PC-9 (cell line): ENCODE results near the gene ARHGEF12. TPM values are rescaled to one million over a fixed set of nuclear protein-coding genes. Genes with fewer than 3 reads are reported as not detected.

ENCODE experiments used
- BruUV-seq: library from RNA; stranded (reverse); fragments of 400-500 nt; replicated peaks from 2 replicates; lab custom pipeline; 2021; lab: Mats Ljungman, UMichigan
- CTCF ChIA-PET: fragments of 300-600 bp; sonication (Branson Sonifier 250); formaldehyde crosslinking; loops from one replicate; lab custom pipeline; 2022; ENCODE audit warnings: antibody characterized with exemption; lab: Charles Lee
- POLR2A ChIA-PET: fragments of 300-600 bp; sonication (Branson Sonifier 250); formaldehyde crosslinking; loops from one replicate; lab custom pipeline; 2022; ENCODE audit warnings: antibody characterized with exemption; ENCODE audit not compliant: unreplicated experiment; lab: Charles Lee
- DNase-seq, 2 experiments: peaks; one replicate each; pipeline versions ENCODE4 v3.0.0 to v3.0.0-alpha.2; 2015 to 2022; ENCODE audit warnings: mixed read lengths in 1 of 2
- H2AFZ ChIP-seq: fragments of 200-600 bp; sonication (generic); 2 replicates; pipeline ENCODE4 v1.8.1; 2017; ENCODE audit warnings: antibody characterized with exemption
- H3F3A ChIP-seq: fragments of 200-600 bp; sonication (generic); 2 replicates; pipeline ENCODE4 v1.8.1; 2017; ENCODE audit warnings: antibody characterized with exemption, mild to moderate bottlenecking, low read depth; ENCODE audit not compliant: insufficient read depth
- H3K27ac ChIP-seq: fragments of 200-600 bp; sonication (generic); 2 replicates; pipeline ENCODE4 v1.6.1; 2016; ENCODE audit warnings: mixed run types
- H3K27me3 ChIP-seq: fragments of 200-600 bp; sonication (generic); 2 replicates; pipeline ENCODE4 v1.6.1; 2016; ENCODE audit warnings: low read depth, mixed run types; ENCODE audit not compliant: insufficient read depth
- H3K36me3 ChIP-seq: fragments of 200-600 bp; sonication (generic); 2 replicates; pipeline ENCODE4 v1.6.1; 2016; ENCODE audit warnings: low read depth, mixed run types
- H3K4me1 ChIP-seq: fragments of 200-600 bp; sonication (generic); replicated peaks from 2 replicates; pipeline ENCODE4 v1.6.1; 2016; ENCODE audit warnings: mixed run types; ENCODE audit not compliant: insufficient read depth
- H3K4me2 ChIP-seq: fragments of 200-600 bp; sonication (generic); 2 replicates; pipeline ENCODE4 v1.6.1; 2017; ENCODE audit warnings: mixed run types
- H3K4me3 ChIP-seq: fragments of 200-600 bp; sonication (generic); 2 replicates; pipeline ENCODE4 v1.6.1; 2016; ENCODE audit warnings: mixed run types
- H3K79me2 ChIP-seq: fragments of 200-600 bp; sonication (generic); 2 replicates; pipeline ENCODE4 v1.6.1; 2017; ENCODE audit warnings: low read depth, mixed run types
- H3K9me2 ChIP-seq: fragments of 200-600 bp; sonication (generic); 2 replicates; pipeline ENCODE4 v1.8.1; 2017; ENCODE audit warnings: mild to moderate bottlenecking; ENCODE audit not compliant: insufficient read depth
- H3K9me3 ChIP-seq: fragments of 200-600 bp; sonication (generic); 2 replicates; pipeline ENCODE4 v1.8.1; 2016; ENCODE audit warnings: low read depth; ENCODE audit not compliant: insufficient read depth
- H4K20me1 ChIP-seq: fragments of 200-600 bp; sonication (generic); 2 replicates; pipeline ENCODE4 v1.8.1; 2017; ENCODE audit not compliant: insufficient read depth
- EZH2 ChIP-seq: fragments of 200-600 bp; sonication (generic); IDR thresholded peaks from 2 replicates; pipeline ENCODE4 v1.8.0; 2017; ENCODE audit warnings: antibody characterized with exemption, low read depth
- intact Hi-C: fragments of 100-400 bp; cut with micrococcal nuclease; formaldehyde crosslinking; loops from one replicate; pipeline ENCODE4 v1.10.0; 2022; ENCODE audit not compliant: unreplicated experiment
- total RNA-seq: library from RNA; stranded (reverse); gene quantifications from 2 replicates; pipeline ENCODE4 v1.2.3, GENCODE V29; 2021
- TF ChIP-seq, protein P1 (sequence below): fragments of 200-600 bp; sonication (generic); conservative IDR thresholded peaks from 2 replicates; pipeline ENCODE4 v1.6.1; 2017; ENCODE audit warnings: mixed run types, antibody characterized with exemption, mild to moderate bottlenecking, moderate library complexity

Gene ARHGEF12
- total RNA-seq, 1 experiment from 2014 or later: 76.5 TPM

DNA sequence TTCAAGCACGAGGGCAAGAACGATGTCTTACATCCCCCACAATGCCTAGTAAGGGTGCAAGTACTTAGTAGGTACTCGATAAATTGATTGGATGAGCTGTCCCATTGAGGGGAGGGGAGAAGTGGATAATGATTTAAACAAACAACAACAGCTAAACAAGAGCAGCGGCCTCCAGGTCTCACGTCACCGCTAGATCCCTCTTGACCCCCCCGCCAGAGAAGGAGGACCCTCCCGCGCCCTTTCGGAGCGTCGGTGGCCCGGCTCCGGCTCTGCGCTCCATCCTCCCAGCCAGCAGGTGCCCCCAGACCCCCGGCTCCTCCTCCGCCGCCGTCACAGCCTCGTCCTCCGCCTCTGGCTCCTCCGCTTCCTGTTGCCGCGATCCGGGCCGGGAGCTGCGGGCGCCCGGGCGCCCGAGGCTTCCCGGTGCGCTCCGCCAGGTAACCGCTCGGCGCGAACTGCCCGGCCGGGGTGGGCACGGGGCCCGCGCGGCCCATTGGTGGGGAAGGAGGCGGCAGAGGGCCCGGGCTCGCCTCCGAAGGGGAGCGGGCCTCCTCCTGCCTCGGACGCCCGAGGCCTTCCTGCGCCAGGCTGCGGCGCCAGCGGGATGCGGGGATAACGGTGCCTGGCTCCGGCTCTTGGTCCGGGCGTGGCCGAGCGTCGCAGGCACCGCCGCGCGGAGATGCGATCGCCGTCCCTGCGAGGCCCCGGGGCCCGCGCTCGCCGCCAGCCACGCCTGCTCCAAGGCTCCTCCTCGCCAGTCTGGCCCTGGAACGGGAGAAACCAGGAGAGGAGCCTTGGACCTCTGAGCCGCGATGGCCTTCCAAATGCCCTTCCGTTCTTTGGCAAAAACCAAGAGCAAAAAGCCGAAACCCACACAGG, 11.0 kb upstream of the ARHGEF12 start, which contains the start of gene TLCD5:
TLCD5 (plus strand) TSS at position 368 of the 879 bp plus-strand sequence. CDS start 2,143 bp downstream, outside the sequence.
- Histone ChIP-seq H3K36me3 (no peaks in the 10 kb centered on the region), H3K79me2 (no peaks in the 10 kb centered on the region), H2AFZ (peak within 1 kb of the TSS; percentile 82), H3K27me3 (no peaks in the 10 kb centered on the region), H3F3A (peaks cover 32% of the 10 kb centered on the region), H3K4me3 (peak within 1 kb of the TSS; percentile 79), H3K9me2 (no peaks in the 10 kb centered on the region), H3K9me3 (no peaks in the 10 kb centered on the region), H3K4me2 (peak within 1 kb of the TSS; percentile 77), H3K27ac (no peak within 1 kb of the TSS), H4K20me1 (no peaks in the 10 kb centered on the region), H3K4me1 (peaks cover 21% of the 10 kb centered on the region)
- ChIA-PET CTCF (interaction anchor here (0.6 to 0.7 kb wide), 2 partner anchors 10 to 33 kb away, joined by 4 to 10 read pairs; no protein-coding TSS in a partner anchor), POLR2A (no interaction called here)
- TF ChIP-seq EZH2: no peak
- TF ChIP-seq, protein P1, sequence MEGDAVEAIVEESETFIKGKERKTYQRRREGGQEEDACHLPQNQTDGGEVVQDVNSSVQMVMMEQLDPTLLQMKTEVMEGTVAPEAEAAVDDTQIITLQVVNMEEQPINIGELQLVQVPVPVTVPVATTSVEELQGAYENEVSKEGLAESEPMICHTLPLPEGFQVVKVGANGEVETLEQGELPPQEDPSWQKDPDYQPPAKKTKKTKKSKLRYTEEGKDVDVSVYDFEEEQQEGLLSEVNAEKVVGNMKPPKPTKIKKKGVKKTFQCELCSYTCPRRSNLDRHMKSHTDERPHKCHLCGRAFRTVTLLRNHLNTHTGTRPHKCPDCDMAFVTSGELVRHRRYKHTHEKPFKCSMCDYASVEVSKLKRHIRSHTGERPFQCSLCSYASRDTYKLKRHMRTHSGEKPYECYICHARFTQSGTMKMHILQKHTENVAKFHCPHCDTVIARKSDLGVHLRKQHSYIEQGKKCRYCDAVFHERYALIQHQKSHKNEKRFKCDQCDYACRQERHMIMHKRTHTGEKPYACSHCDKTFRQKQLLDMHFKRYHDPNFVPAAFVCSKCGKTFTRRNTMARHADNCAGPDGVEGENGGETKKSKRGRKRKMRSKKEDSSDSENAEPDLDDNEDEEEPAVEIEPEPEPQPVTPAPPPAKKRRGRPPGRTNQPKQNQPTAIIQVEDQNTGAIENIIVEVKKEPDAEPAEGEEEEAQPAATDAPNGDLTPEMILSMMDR: no peak
- intact Hi-C loops: no loop called here
- no TSS peak for BruUV-seq
- DNase-seq: peak; percentile 44 to 63

- Histone ChIP-seq H3K27ac (no peak overlapping the region), H4K20me1 (no peaks in the 10 kb centered on the region), H3K36me3 (no peaks in the 10 kb centered on the region), H3K79me2 (no peaks in the 10 kb centered on the region), H3K9me3 (no peaks in the 10 kb centered on the region), H3K4me2 (peak overlapping the region; percentile 77), H3K9me2 (no peaks in the 10 kb centered on the region), H3F3A (peaks cover 38% of the 10 kb centered on the region), H3K4me3 (peak overlapping the region; percentile 79; the same call in 1 of the 2 replicates), H3K27me3 (no peaks in the 10 kb centered on the region), H3K4me1 (peaks cover 32% of the 10 kb centered on the region), H2AFZ (no peak overlapping the region)
- intact Hi-C loops: no loop called here
- no TSS peak for BruUV-seq
- ChIA-PET POLR2A (no interaction called here), CTCF (no interaction called here)
- DNase-seq: no peak
- TF ChIP-seq, protein P1: no peak
- TF ChIP-seq EZH2: no peak
Observed at GRCh38 chr11:120326228-120326627, 10.0 kb upstream of the ARHGEF12 start.

- no peak overlapping the region for H2AFZ ChIP-seq
- H3K9me2 ChIP-seq: no peaks in the 10 kb centered on the region
- H3K36me3 ChIP-seq: no peaks in the 10 kb centered on the region
- no peaks in the 10 kb centered on the region for H3K27me3 ChIP-seq
- DNase-seq: no peak
- no peaks in the 10 kb centered on the region for H3K9me3 ChIP-seq
- no peaks in the 10 kb centered on the region for H4K20me1 ChIP-seq
- intact Hi-C loops: no loop called here
- TF ChIP-seq EZH2: no peak
- TF ChIP-seq, protein P1: no peak
- ChIA-PET POLR2A (no interaction called here), CTCF (no interaction called here)
- no peaks in the 10 kb centered on the region for H3K79me2 ChIP-seq
- no peak overlapping the region for H3K4me3 ChIP-seq
- no peak overlapping the region for H3K4me2 ChIP-seq
- H3F3A ChIP-seq: peaks cover 42% of the 10 kb centered on the region
- peaks cover 38% of the 10 kb centered on the region for H3K4me1 ChIP-seq
- no peak overlapping the region for H3K27ac ChIP-seq
- BruUV-seq: no TSS peak
Observed at GRCh38 chr11:120326845-120327281, 9.3 kb upstream of the ARHGEF12 start.
